GM18517 (cell line): Measurements from ENCODE around the gene FAM221A.
"Not testable (repeated sequence)": the region's sequence is repeated elsewhere in the genome, so short reads cannot be mapped to it uniquely, and the experiment has no call there.

Source experiments
- ATAC-seq: cut with Tn5 transposase; IDR thresholded peaks from one replicate; pipeline ENCODE4 v1.9.1; 2021; ENCODE audit warnings: mild to moderate bottlenecking, moderate library complexity; ENCODE audit not compliant: unreplicated experiment

Gene FAM221A

GRCh38 chr7:23700046-23700445 is 20.0 kb downstream of the FAM221A start:
- ATAC-seq = no peak

- ATAC-seq = no peak
Observed at GRCh38 chr7:23709081-23709750, 29.2 kb downstream of the FAM221A start.

DNA sequence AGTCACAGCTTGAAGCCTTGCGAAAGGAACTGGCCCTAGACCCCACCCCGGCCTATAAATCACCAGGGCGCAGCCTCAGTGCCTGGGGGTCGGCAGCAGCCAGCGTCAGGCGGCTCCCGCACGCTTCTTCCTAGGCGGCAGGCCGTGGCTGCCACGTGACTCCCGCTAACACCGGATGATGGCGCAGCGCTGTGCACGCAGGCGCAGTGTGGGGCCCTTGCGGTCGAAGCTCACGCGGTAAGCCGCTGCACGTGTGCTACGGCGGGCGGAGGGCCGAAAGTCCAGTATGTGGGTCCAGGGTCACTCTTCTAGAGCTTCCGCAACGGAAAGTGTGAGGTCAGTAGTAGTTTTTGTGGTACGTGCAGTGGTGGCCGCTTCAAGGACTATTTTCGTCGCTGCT is 30.0 kb downstream of the FAM221A start, which contains the start of gene STK31:
STK31 (plus strand) TSS at position 220 of the 400 bp plus-strand sequence; CDS start at position 287, 67 bp downstream.
- ATAC-seq = no peak

- ATAC-seq = no peak
Observed at GRCh38 chr7:23712368-23713284, 32.6 kb downstream of the FAM221A start.

DNA sequence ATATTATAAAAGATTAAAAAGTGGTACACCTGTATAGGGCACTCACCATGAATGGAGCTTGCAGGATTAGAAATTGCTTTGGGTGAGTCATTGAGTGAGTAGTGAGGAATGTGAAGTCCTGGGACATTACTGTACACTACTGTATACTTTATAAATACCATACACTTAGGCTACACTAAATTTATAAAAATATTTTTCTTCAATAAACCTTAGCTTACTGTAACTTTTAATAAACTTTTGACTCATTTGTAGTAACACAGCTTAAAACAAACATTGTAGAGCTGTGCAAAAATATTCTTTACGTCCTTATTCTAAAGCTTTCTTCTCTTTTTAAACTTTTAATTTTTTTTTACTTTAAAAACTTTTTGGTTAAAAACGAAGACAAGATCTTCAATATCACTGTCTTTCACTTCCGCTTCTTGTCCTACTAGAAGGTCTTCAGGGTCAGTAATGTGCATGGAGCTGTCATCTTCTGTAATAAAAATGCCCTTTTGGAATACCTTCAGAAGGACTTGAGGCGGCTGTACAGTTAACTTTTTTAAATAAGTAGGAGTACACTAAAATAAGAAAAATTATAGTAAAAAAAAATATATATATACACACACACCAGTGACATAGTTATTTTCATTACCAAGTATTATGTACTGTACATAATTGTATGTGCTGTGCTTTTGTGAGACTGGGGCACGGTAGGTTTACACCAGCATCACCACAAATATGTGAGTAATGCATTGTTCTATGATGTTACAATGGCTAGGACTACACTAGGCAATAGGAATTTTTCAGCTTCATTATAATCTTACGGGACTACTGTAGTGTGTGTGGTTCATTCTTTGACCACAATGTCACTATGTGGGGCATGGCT is 33.5 kb downstream of the FAM221A start:
- no peak for ATAC-seq

GRCh38 chr7:23714150-23714464 is 34.1 kb downstream of the FAM221A start:
- ATAC-seq = no peak

DNA sequence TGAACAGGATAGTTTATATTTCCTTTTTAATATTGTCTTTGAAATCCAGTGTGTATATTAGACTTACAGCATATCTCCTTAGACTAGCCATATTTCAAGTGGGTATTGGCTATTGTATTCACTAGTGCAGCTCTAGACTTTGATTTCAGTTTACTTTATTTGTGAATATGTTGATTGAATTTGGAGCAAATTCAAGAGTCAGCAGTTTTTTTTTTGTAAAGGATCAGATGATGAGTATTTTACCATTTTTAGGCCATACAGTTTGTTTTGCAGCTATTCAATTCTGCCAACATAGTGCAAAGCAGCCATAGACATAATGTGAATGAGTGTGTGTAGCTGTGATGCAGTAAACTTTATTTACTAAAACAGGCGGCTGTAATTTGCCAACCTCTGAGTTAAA is 34.6 kb downstream of the FAM221A start:
- no peak for ATAC-seq

- no peak for ATAC-seq
Observed at GRCh38 chr7:23715099-23715498, 35.1 kb downstream of the FAM221A start.

- no peak for ATAC-seq
Observed at GRCh38 chr7:23717788-23718187, 37.8 kb downstream of the FAM221A start.

DNA sequence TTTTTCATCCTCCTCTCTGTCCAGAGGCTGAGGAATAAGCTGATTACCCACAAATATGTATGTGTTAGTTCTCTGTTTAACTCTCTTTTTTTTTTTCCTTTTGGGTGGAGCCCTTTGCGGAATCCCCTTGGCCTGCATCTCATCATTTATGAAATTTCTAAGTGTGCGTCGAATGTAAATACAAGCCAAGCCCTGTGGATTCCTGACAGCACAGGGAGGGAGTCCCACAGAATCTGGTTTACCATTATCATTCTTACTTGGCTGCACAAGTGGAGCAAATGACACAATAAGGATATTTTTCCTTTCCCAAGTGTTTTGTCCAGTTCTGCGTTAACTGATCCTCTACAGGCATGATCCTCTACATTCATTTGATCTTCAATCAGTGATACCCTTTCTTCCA is 41.5 kb downstream of the FAM221A start:
- ATAC-seq = no peak

DNA sequence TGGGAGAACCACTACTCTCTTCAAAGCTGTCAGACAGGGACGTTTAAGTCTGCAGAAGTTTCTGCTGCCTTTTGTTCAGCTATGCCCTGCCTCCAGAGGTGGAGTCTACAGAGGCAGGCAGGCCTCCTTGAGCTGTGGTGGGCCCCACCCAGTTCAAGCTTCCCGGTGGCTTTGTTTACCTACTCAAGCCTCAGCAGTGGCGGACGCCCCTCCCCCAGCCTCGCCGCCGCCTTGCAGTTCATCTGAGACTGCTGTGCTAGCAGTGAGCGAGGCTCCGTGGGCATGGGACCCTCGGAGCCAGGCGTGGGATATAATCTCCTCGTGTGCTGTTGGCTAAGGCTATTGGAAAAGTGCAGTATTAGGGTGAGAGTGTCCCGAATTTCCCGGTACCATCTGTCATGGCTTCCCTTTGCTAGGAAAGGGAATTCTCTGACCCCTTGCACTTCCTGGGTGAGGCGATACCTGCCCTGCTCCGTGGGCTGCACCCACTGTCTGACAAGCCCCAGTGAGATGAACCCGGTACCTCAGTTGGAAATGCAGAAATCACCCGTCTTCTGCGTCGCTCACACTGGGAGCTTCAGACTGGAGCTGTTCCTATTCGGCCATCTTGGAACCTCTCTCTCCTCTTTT is 42.7 kb downstream of the FAM221A start:
- not testable (repeated sequence) for ATAC-seq

GRCh38 chr7:23724113-23724512 is 44.1 kb downstream of the FAM221A start:
- ATAC-seq = not testable (repeated sequence)

GRCh38 chr7:23742051-23742450 is 62.1 kb downstream of the FAM221A start:
- no peak for ATAC-seq

- no peak for ATAC-seq
Observed at GRCh38 chr7:23743226-23743625, 63.2 kb downstream of the FAM221A start.

- no peak for ATAC-seq
Observed at GRCh38 chr7:23746629-23747028, 66.6 kb downstream of the FAM221A start.

DNA sequence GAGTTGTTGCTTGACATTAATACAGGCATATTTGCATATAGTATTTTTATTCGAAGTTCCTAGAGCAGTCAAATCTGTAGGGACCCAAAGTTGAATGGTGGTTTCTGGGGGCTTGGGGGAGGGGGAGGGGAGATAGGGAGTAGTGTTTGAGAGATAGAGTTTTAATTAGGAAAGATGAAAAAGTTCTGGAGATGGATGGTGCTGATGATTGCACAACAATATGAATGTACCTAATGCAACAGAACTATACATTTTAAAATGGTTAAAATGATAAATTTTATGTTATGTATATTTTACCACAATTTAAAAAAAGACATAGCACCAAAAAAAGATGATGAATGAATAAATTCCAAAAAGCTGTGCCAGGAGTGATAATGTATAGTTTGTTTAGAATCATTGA is 71.9 kb downstream of the FAM221A start:
- no peak for ATAC-seq
